ENCODE data around the gene MEIS1. TPM values are rescaled to one million over a fixed set of nuclear protein-coding genes. Genes with fewer than 3 reads are reported as not detected.

Gene MEIS1
- total RNA-seq, 2 experiments from 2014 or later = 5.4 to 7.3 TPM

GRCh38 chr2:66455490-66455889 lies 20.6 kb downstream of the MEIS1 start:
- Histone ChIP-seq H3K9me3 (ENCODE audit: low read length) (no peaks in the 10 kb centered on the region), H3K36me3 (ENCODE audit: insufficient read depth, low read length) (no peaks in the 10 kb centered on the region), H3K4me3 (ENCODE audit: low read depth, low read length, poor library complexity, severe bottlenecking) (no peak overlapping the region), H2AFZ (ENCODE audit: low read length) (no peak overlapping the region), H3K27ac (ENCODE audit: low read depth, low read length, poor library complexity, severe bottlenecking) (no peak overlapping the region), H3K4me2 (ENCODE audit: low read length) (no peak overlapping the region), H3K9me2 (ENCODE audit: insufficient read depth, low read length) (no peaks in the 10 kb centered on the region), H3K4me1 (ENCODE audit: insufficient read depth, low read length, poor library complexity, severe bottlenecking) (no peaks in the 10 kb centered on the region), H3K79me2 (ENCODE audit: insufficient read depth, low read depth, low read length) (no peaks in the 10 kb centered on the region), H4K20me1 (ENCODE audit: insufficient read depth, low read length) (0 out of 2 replicates have a peak, but pooled peaks cover 4% of the 10 kb centered on the region)
- ChIA-PET CTCF (ENCODE audit: unreplicated experiment) (no interaction called here), POLR2A (no interaction called here)
- no TSS peak for BruUV-seq (replicated peaks)
- TF ChIP-seq EZH2phosphoT487 (IDR thresholded peaks at IDR 0.05; ENCODE audit: borderline replicate concordance, low read depth, low read length) = no peak
- no peak for TF ChIP-seq CTCF (conservative IDR thresholded peaks at IDR 0.05; ENCODE audit: low read length)
- intact Hi-C loops (cut with micrococcal nuclease; ENCODE audit: unreplicated experiment) = no loop called here
- no peak for DNase-seq (ENCODE audit: low spot score)

GRCh38 chr2:66456183-66457041 lies 21.5 kb downstream of the MEIS1 start:
- POLR2A ChIA-PET = interaction anchor here (0.6 kb wide), 2 partner anchors 696 to 963 kb away, joined by 5 to 7 read pairs; no protein-coding TSS in a partner anchor
- Histone ChIP-seq H3K9me2 (ENCODE audit: insufficient read depth, low read length) (no peaks in the 10 kb centered on the region), H4K20me1 (ENCODE audit: insufficient read depth, low read length) (0 out of 2 replicates have a peak, but pooled peaks cover 4% of the 10 kb centered on the region), H3K36me3 (ENCODE audit: insufficient read depth, low read length) (no peaks in the 10 kb centered on the region), H3K4me2 (ENCODE audit: low read length) (no peak overlapping the region), H3K9me3 (ENCODE audit: low read length) (no peaks in the 10 kb centered on the region), H3K79me2 (ENCODE audit: insufficient read depth, low read depth, low read length) (no peaks in the 10 kb centered on the region), H3K27ac (ENCODE audit: low read depth, low read length, poor library complexity, severe bottlenecking) (no peak overlapping the region), H3K4me1 (ENCODE audit: insufficient read depth, low read length, poor library complexity, severe bottlenecking) (no peaks in the 10 kb centered on the region), H3K4me3 (ENCODE audit: low read depth, low read length, poor library complexity, severe bottlenecking) (no peak overlapping the region), H2AFZ (ENCODE audit: low read length) (no peak overlapping the region)
- CTCF ChIA-PET (ENCODE audit: unreplicated experiment) = interaction anchor here (0.6 kb wide), 1 partner anchor 886 kb away, joined by 3 read pairs; no protein-coding TSS in a partner anchor
- TF ChIP-seq EZH2phosphoT487 (IDR thresholded peaks at IDR 0.05; ENCODE audit: borderline replicate concordance, low read depth, low read length) (no peak), CTCF (conservative IDR thresholded peaks at IDR 0.05; ENCODE audit: low read length) (no peak)
- BruUV-seq (replicated peaks) = no TSS peak
- intact Hi-C loops (cut with micrococcal nuclease; ENCODE audit: unreplicated experiment) = no loop called here
- no peak for DNase-seq (ENCODE audit: low spot score)

GRCh38 chr2:66457545-66457944 lies 22.6 kb downstream of the MEIS1 start:
- CTCF ChIA-PET (ENCODE audit: unreplicated experiment) = no interaction called here

More at GRCh38 chr2:66457545-66457944, 22.6 kb downstream of the MEIS1 start:
- Histone ChIP-seq H3K79me2 (ENCODE audit: insufficient read depth, low read depth, low read length) (no peaks in the 10 kb centered on the region), H3K4me1 (ENCODE audit: insufficient read depth, low read length, poor library complexity, severe bottlenecking) (no peaks in the 10 kb centered on the region), H3K36me3 (ENCODE audit: insufficient read depth, low read length) (no peaks in the 10 kb centered on the region), H3K9me3 (ENCODE audit: low read length) (no peaks in the 10 kb centered on the region), H3K9me2 (ENCODE audit: insufficient read depth, low read length) (no peaks in the 10 kb centered on the region), H3K27ac (ENCODE audit: low read depth, low read length, poor library complexity, severe bottlenecking) (no peak overlapping the region), H3K4me2 (ENCODE audit: low read length) (no peak overlapping the region), H4K20me1 (ENCODE audit: insufficient read depth, low read length) (0 out of 2 replicates have a peak, but pooled peaks cover 4% of the 10 kb centered on the region), H2AFZ (ENCODE audit: low read length) (no peak overlapping the region), H3K4me3 (ENCODE audit: low read depth, low read length, poor library complexity, severe bottlenecking) (no peak overlapping the region)
- no TSS peak for BruUV-seq (replicated peaks)
- intact Hi-C loops (cut with micrococcal nuclease; ENCODE audit: unreplicated experiment) = no loop called here
- POLR2A ChIA-PET = no interaction called here
- no peak for DNase-seq (ENCODE audit: low spot score)
- TF ChIP-seq EZH2phosphoT487 (IDR thresholded peaks at IDR 0.05; ENCODE audit: borderline replicate concordance, low read depth, low read length) (no peak), CTCF (conservative IDR thresholded peaks at IDR 0.05; ENCODE audit: low read length) (no peak)
